GM18519 (cell line): Measurements from ENCODE around the gene HDAC3.

ENCODE experiments used
- ATAC-seq: cut with Tn5 transposase; IDR thresholded peaks from one replicate; pipeline ENCODE4 v1.9.1; 2021; ENCODE audit warnings: mild to moderate bottlenecking, moderate library complexity; ENCODE audit not compliant: unreplicated experiment, low FRiP score

HDAC3 gene

GRCh38 chr5:141605523-141606277, 30.9 kb downstream of the HDAC3 start:
- ATAC-seq = peak; percentile 92

GRCh38 chr5:141603923-141604717, 32.5 kb downstream of the HDAC3 start:
- no peak for ATAC-seq

GRCh38 chr5:141602606-141603005, 34.0 kb downstream of the HDAC3 start:
- ATAC-seq = no peak

GRCh38 chr5:141598391-141599345, 38.0 kb downstream of the HDAC3 start:
- peak; percentile 46 for ATAC-seq

GRCh38 chr5:141597814-141598213, 38.8 kb downstream of the HDAC3 start:
- ATAC-seq = no peak

- ATAC-seq = no peak
Observed at GRCh38 chr5:141597394-141597793, 39.3 kb downstream of the HDAC3 start.

GRCh38 chr5:141596867-141597266, 39.8 kb downstream of the HDAC3 start:
- ATAC-seq = no peak

- ATAC-seq = no peak
Observed at GRCh38 chr5:141590127-141590526, 46.5 kb downstream of the HDAC3 start.

GRCh38 chr5:141586246-141586645, 50.4 kb downstream of the HDAC3 start:
- no peak for ATAC-seq

- no peak for ATAC-seq
Observed at GRCh38 chr5:141585594-141585993, 51.1 kb downstream of the HDAC3 start.

GRCh38 chr5:141574122-141574510, 62.5 kb downstream of the HDAC3 start:
- no peak for ATAC-seq

- ATAC-seq = no peak
Observed at GRCh38 chr5:141573489-141574121, 63.0 kb downstream of the HDAC3 start.
